Stomach smooth muscle (tissue), 2 donors: Measurements from ENCODE around the gene SIPA1L3.
"Not testable (repeated sequence)": the region's sequence is repeated elsewhere in the genome, so short reads cannot be mapped to it uniquely, and the experiment has no call there.

Experiments
- H3K27ac ChIP-seq: one replicate; pipeline ENCODE4 v1.7.0; 2013; ENCODE audit warnings: mild to moderate bottlenecking, low read length, inconsistent platforms
- H3K27me3 ChIP-seq, 2 donors: one replicate each; pipeline ENCODE4 v1.7.0; 2013; ENCODE audit warnings: low read length in 2 of 2; ENCODE audit not compliant: insufficient read depth in 2 of 2, control insufficient read depth in 1 of 2
- H3K36me3 ChIP-seq, 2 donors: one replicate each; pipeline ENCODE4 v1.7.0; 2013; ENCODE audit warnings: low read length in 2 of 2; ENCODE audit not compliant: control insufficient read depth in 2 of 2, insufficient read depth in 2 of 2
- H3K4me1 ChIP-seq: one replicate; pipeline ENCODE4 v1.7.0; 2013; ENCODE audit warnings: low read length; ENCODE audit not compliant: control insufficient read depth, insufficient read depth
- H3K4me3 ChIP-seq, 2 donors: one replicate each; pipeline ENCODE4 v1.7.0; 2013; ENCODE audit warnings: low read length in 2 of 2
- H3K9ac ChIP-seq, 2 donors: one replicate each; pipeline ENCODE4 v1.7.0; 2013; ENCODE audit warnings: low read length in 2 of 2, mild to moderate bottlenecking in 1 of 2
- H3K9me3 ChIP-seq, 2 donors: one replicate each; pipeline ENCODE4 v1.7.0; 2013; ENCODE audit warnings: low read length in 2 of 2; ENCODE audit not compliant: control insufficient read depth in 2 of 2
- donor health status: healthy.
- donor health status: Pancreatic carcinoma.

SIPA1L3 gene

DNA sequence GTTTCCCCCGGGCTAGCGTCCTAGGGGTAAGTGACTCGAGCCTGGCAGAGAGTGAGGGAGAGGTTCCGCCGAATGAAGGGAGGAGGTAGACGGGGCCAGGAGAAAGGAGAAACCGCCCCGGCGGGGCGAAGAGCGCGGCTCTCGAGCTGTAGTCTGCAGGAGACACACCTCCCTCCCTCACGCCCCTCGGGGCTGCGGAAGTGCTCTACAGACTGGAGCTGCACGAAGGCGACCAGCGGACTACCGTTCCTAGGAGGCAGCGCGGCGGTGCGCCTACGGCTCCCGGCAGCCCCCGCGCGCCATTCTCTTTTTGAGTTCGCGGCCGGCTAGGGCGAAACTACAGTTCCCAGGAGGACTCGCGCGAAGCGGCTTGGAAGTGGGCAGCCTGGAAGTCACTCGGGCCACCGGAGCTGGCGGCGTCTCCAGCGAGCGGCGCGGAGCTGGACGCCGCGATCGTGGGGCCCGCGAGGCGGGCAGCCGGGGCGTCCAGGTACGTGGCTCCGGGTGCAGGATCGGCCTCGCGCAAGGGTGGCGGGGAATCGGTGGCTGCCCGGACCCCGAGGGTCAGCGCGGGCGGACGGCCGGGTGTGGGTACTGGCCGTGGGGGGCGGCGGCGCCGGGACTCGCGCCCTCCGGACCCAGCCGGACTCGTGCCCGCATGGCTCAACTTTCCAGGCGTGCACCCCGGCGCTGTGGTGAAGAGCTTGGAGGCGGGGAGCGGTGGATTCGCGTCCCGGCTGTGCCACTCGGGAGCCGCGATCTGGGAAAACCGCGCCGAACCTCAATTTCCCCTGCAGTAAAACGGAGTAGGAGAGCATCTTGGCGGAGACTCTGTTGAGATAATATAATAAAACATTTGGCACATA lies at the start of gene SIPA1L3:
SIPA1L3 (plus strand) TSS at position 340 of the 866 bp plus-strand sequence. CDS start 174,358 bp downstream, outside the sequence.
- no peaks in the 10 kb centered on the region for H3K9me3 ChIP-seq
- peaks cover 14% of the 10 kb centered on the region for H3K4me1 ChIP-seq
- peak within 1 kb of the TSS; percentile 86 to 87 for H3K4me3 ChIP-seq
- no peak within 1 kb of the TSS for H3K27ac ChIP-seq
- no peaks in the 10 kb centered on the region for H3K27me3 ChIP-seq
- H3K9ac ChIP-seq = peak within 1 kb of the TSS; percentile 64 to 68
- H3K36me3 ChIP-seq = no peaks in the 10 kb centered on the region

DNA sequence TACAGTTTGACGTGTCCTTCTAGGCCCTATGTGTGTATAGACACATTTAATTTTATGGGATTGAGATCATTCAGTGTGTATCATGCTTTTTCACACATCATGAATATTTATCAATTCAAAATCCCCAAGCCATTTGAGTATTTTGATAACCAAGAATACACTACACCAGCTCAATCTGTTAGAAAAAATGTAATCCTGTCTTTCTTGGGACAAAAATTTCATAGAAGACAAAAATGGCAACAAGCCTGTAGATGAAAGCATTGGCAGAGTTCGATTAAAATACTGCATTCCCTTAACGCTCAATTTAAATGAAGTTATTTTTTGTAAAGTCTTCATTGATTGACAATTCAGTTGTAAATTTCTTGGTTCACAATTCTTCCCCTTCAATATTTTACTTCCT lies 42.5 kb upstream of the SIPA1L3 start:
- H3K27ac ChIP-seq = no peak overlapping the region
- no peaks in the 10 kb centered on the region for H3K9me3 ChIP-seq
- H3K4me3 ChIP-seq = no peak overlapping the region
- no peaks in the 10 kb centered on the region for H3K27me3 ChIP-seq
- H3K36me3 ChIP-seq = no peaks in the 10 kb centered on the region
- no peak overlapping the region for H3K9ac ChIP-seq
- no peaks in the 10 kb centered on the region for H3K4me1 ChIP-seq

- H3K4me3 ChIP-seq, H3K9me3 ChIP-seq, H3K36me3 ChIP-seq, H3K9ac ChIP-seq, H3K27me3 ChIP-seq, H3K27ac ChIP-seq, H3K4me1 ChIP-seq: not testable (repeated sequence)
Observed at GRCh38 chr19:37865930-37866329, 41.1 kb upstream of the SIPA1L3 start.

- no peaks in the 10 kb centered on the region for H3K36me3 ChIP-seq
Observed at GRCh38 chr19:37867831-37868230, 39.2 kb upstream of the SIPA1L3 start.

GRCh38 chr19:37869766-37870340 lies 37.2 kb upstream of the SIPA1L3 start:
- Histone ChIP-seq H3K9ac (no peak overlapping the region), H3K36me3 (no peaks in the 10 kb centered on the region), H3K4me3 (no peak overlapping the region), H3K27me3 (no peaks in the 10 kb centered on the region), H3K4me1 (no peaks in the 10 kb centered on the region), H3K27ac (no peak overlapping the region), H3K9me3 (peaks cover 0 to 3% of the 10 kb centered on the region in 2 donors)

More at GRCh38 chr19:37867831-37868230, 39.2 kb upstream of the SIPA1L3 start:
- no peaks in the 10 kb centered on the region for H3K4me1 ChIP-seq
- no peaks in the 10 kb centered on the region for H3K27me3 ChIP-seq
- H3K27ac ChIP-seq = no peak overlapping the region
- H3K9me3 ChIP-seq = peaks cover 0 to 3% of the 10 kb centered on the region in 2 donors
- H3K4me3 ChIP-seq = no peak overlapping the region
- H3K9ac ChIP-seq = no peak overlapping the region

GRCh38 chr19:37872383-37872782 lies 34.6 kb upstream of the SIPA1L3 start:
- Histone ChIP-seq H3K9me3 (peaks cover 0 to 3% of the 10 kb centered on the region in 2 donors), H3K4me1 (no peaks in the 10 kb centered on the region), H3K4me3 (no peak overlapping the region), H3K36me3 (no peaks in the 10 kb centered on the region), H3K27ac (no peak overlapping the region), H3K9ac (no peak overlapping the region), H3K27me3 (no peaks in the 10 kb centered on the region)

- Histone ChIP-seq H3K9me3 (peaks cover 0 to 3% of the 10 kb centered on the region in 2 donors), H3K27ac (no peak overlapping the region), H3K27me3 (no peaks in the 10 kb centered on the region), H3K36me3 (no peaks in the 10 kb centered on the region), H3K4me1 (no peaks in the 10 kb centered on the region), H3K4me3 (no peak overlapping the region), H3K9ac (no peak overlapping the region)
Observed at GRCh38 chr19:37874784-37875183, 32.2 kb upstream of the SIPA1L3 start.

- Histone ChIP-seq H3K9me3 (no peaks in the 10 kb centered on the region), H3K4me3 (no peak overlapping the region), H3K36me3 (no peaks in the 10 kb centered on the region), H3K27ac (no peak overlapping the region), H3K4me1 (no peaks in the 10 kb centered on the region), H3K27me3 (no peaks in the 10 kb centered on the region), H3K9ac (no peak overlapping the region)
Observed at GRCh38 chr19:37876032-37876431, 31.0 kb upstream of the SIPA1L3 start.

DNA sequence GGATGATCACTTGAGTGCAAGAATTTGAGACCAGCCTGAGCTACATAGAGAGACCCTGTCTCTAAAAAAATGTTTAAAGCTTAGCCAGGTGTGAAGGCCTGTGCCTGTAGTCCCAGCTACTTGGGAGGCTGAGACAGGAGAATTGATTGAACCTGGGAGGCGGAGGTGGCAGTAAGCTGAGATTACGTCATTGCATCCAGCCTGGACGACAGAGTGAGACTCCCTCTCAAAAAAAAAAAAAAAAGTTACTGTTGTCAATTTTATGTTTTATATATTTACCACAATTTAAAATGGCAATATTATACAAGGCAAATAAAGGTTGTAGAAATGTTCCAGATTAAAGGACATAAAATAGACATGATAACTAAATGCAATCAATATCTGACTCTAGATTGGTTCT lies 29.9 kb upstream of the SIPA1L3 start:
- no peaks in the 10 kb centered on the region for H3K9me3 ChIP-seq
- no peak overlapping the region for H3K27ac ChIP-seq
- no peaks in the 10 kb centered on the region for H3K27me3 ChIP-seq
- no peaks in the 10 kb centered on the region for H3K4me1 ChIP-seq
- no peak overlapping the region for H3K9ac ChIP-seq
- H3K4me3 ChIP-seq = no peak overlapping the region
- H3K36me3 ChIP-seq = no peaks in the 10 kb centered on the region

DNA sequence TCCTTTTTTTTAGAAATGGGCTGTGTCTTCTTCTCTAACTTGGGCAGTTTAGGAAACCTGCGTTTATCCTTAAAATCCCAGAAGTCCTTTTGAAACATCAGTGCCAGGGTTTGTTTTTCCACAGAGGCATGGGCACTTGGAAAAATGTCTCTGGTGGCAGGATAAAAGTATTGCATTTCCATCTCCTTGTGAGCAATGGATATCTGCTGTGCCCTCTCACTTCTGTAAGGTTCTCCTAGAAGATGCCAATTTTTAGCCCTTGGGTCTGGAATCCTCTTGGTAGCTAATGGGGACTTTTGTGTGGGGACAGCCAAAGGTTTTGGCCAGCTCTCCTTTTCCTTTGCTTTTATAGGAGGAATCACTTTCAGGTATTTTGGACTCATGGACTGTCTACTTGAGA lies 21.6 kb upstream of the SIPA1L3 start:
- no peaks in the 10 kb centered on the region for H3K36me3 ChIP-seq
- H3K4me1 ChIP-seq = no peaks in the 10 kb centered on the region
- H3K9ac ChIP-seq = no peak overlapping the region
- peaks cover 0 to 5% of the 10 kb centered on the region in 2 donors for H3K27me3 ChIP-seq
- H3K4me3 ChIP-seq = no peak overlapping the region
- peaks cover 2 to 8% of the 10 kb centered on the region in 2 donors for H3K9me3 ChIP-seq
- no peak overlapping the region for H3K27ac ChIP-seq

- H3K27ac ChIP-seq = no peak overlapping the region
- peaks cover 0 to 8% of the 10 kb centered on the region in 2 donors for H3K27me3 ChIP-seq
- no peaks in the 10 kb centered on the region for H3K36me3 ChIP-seq
- H3K4me1 ChIP-seq = no peaks in the 10 kb centered on the region
- H3K9ac ChIP-seq = no peak overlapping the region
- no peak overlapping the region for H3K4me3 ChIP-seq
- H3K9me3 ChIP-seq = peaks cover 2 to 8% of the 10 kb centered on the region in 2 donors
Observed at GRCh38 chr19:37886571-37886970, 20.4 kb upstream of the SIPA1L3 start.
